ENCODE results near the gene PTPRD.

- TF ChIP-seq EZH2 (IDR thresholded peaks at IDR 0.05) (no peak), POLR2AphosphoS5 (IDR thresholded peaks at IDR 0.05; ENCODE audit: borderline replicate concordance, low read depth, low read length) (no peak)
These were observed 2161.8 kb downstream of the PTPRD start for GRCh38 chr9:8450810-8451545.
